GM18499 (cell line): ENCODE data around the gene STX16.

Experiments used
- ATAC-seq: cut with Tn5 transposase; IDR thresholded peaks from one replicate; pipeline ENCODE4 v1.9.1; 2021; ENCODE audit warnings: moderate number of reproducible peaks; ENCODE audit not compliant: insufficient read depth, unreplicated experiment

The STX16 gene

GRCh38 chr20:58695084-58695722 is 44.1 kb downstream of the STX16 start:
- no peak for ATAC-seq

- no peak for ATAC-seq
These were observed 44.9 kb downstream of the STX16 start for GRCh38 chr20:58695895-58696375.

- ATAC-seq: no peak
These were observed 45.4 kb downstream of the STX16 start for GRCh38 chr20:58696411-58696961.

GRCh38 chr20:58697201-58697866 is 46.3 kb downstream of the STX16 start:
- no peak for ATAC-seq

GRCh38 chr20:58697867-58698703 is 47.0 kb downstream of the STX16 start:
- no peak for ATAC-seq

- no peak for ATAC-seq
These were observed 47.9 kb downstream of the STX16 start for GRCh38 chr20:58698741-58699622.

- ATAC-seq: no peak
These were observed 48.6 kb downstream of the STX16 start for GRCh38 chr20:58699623-58700107.

GRCh38 chr20:58700121-58700821 is 49.2 kb downstream of the STX16 start:
- ATAC-seq: no peak

- no peak for ATAC-seq
These were observed 49.7 kb downstream of the STX16 start for GRCh38 chr20:58700823-58701222.

- no peak for ATAC-seq
These were observed 50.5 kb downstream of the STX16 start for GRCh38 chr20:58701431-58702160.

GRCh38 chr20:58702161-58702510 is 51.1 kb downstream of the STX16 start:
- no peak for ATAC-seq

GRCh38 chr20:58702859-58703648 is 52.0 kb downstream of the STX16 start:
- ATAC-seq: no peak

GRCh38 chr20:58703765-58704371 is 52.8 kb downstream of the STX16 start:
- ATAC-seq: no peak

- ATAC-seq: no peak
These were observed 54.3 kb downstream of the STX16 start for GRCh38 chr20:58705208-58705926.

GRCh38 chr20:58706150-58706892 is 55.2 kb downstream of the STX16 start:
- ATAC-seq: no peak
